SK-N-SH treated with all-trans-retinoic acid at 6 μM for 48 hours (cell line): ENCODE results near the gene ARHGAP22.

ENCODE experiments used
- ATAC-seq: fragments of 200-7000 bp; cut with Tn5 transposase; 3 replicates; pipeline ENCODE4 v1.9.1; 2020; ENCODE audit warnings: mild to moderate bottlenecking, moderate library complexity
- ARNTL ChIP-seq: fragments of 450-650 bp; formaldehyde crosslinking; IDR thresholded peaks from 2 replicates; pipeline ENCODE4 v1.5.0; 2020; ENCODE audit warnings: low read depth, mild to moderate bottlenecking, moderate library complexity, borderline replicate concordance
- BACH2 ChIP-seq: fragments of 250-450 bp; sonication (Bioruptor Pico); IDR thresholded peaks from 2 replicates; pipeline ENCODE4 v1.9.0; 2021; ENCODE audit warnings: mild to moderate bottlenecking, borderline replicate concordance
- CSDC2 ChIP-seq: fragments of 250-450 bp; sonication (Bioruptor Pico); IDR thresholded peaks from 2 replicates; pipeline ENCODE4 v1.5.0; 2020; ENCODE audit warnings: mild to moderate bottlenecking, moderate library complexity
- ESRRG ChIP-seq: fragments of 250-450 bp; sonication (Bioruptor Pico); IDR thresholded peaks from 2 replicates; pipeline ENCODE4 v1.6.1; 2021; ENCODE audit warnings: mild to moderate bottlenecking
- ISL1 ChIP-seq: fragments of 250-450 bp; sonication (Bioruptor Pico); IDR thresholded peaks from 2 replicates; pipeline ENCODE4 v2.1.2; 2022; ENCODE audit warnings: mild to moderate bottlenecking, moderate library complexity
- OSR1 ChIP-seq: fragments of 250-450 bp; sonication (Bioruptor Pico); IDR thresholded peaks from 2 replicates; pipeline ENCODE4 v1.8.0; 2022; ENCODE audit warnings: moderate library complexity, mild to moderate bottlenecking, inconsistent platforms
- RARB ChIP-seq: fragments of 250-450 bp; sonication (Bioruptor Pico); IDR thresholded peaks from 2 replicates; pipeline ENCODE4 v1.8.0; 2021; ENCODE audit warnings: mild to moderate bottlenecking, moderate library complexity
- SNAI2 ChIP-seq: fragments of 250-450 bp; sonication (Bioruptor Pico); IDR thresholded peaks from 2 replicates; pipeline ENCODE4 v1.5.0; 2020; ENCODE audit warnings: mild to moderate bottlenecking, moderate library complexity
- TCF4 ChIP-seq: fragments of 250-450 bp; sonication (Bioruptor Pico); IDR thresholded peaks from 2 replicates; pipeline ENCODE4 v1.8.0; 2021; ENCODE audit warnings: mild to moderate bottlenecking, moderate library complexity, borderline replicate concordance
- TOX ChIP-seq: fragments of 250-450 bp; sonication (Bioruptor Pico); IDR thresholded peaks from 2 replicates; pipeline ENCODE4 v1.8.0; 2021; ENCODE audit warnings: mild to moderate bottlenecking, moderate library complexity, borderline replicate concordance
- TSHZ2 ChIP-seq: fragments of 250-450 bp; sonication (Bioruptor Pico); IDR thresholded peaks from 2 replicates; pipeline ENCODE4 v1.5.0; 2020; ENCODE audit warnings: mild to moderate bottlenecking, moderate library complexity
- ZC3H10 ChIP-seq: fragments of 250-450 bp; sonication (Bioruptor Pico); IDR thresholded peaks from 2 replicates; pipeline ENCODE4 v1.5.1; 2021; ENCODE audit warnings: mild to moderate bottlenecking, moderate library complexity
- ZFP3 ChIP-seq: fragments of 250-450 bp; sonication (Bioruptor Pico); IDR thresholded peaks from 2 replicates; pipeline ENCODE4 v1.5.0; 2020; ENCODE audit warnings: mild to moderate bottlenecking, moderate library complexity
- ZFP30 ChIP-seq: fragments of 450-650 bp; formaldehyde crosslinking; IDR thresholded peaks from 2 replicates; pipeline ENCODE4 v1.5.0; 2022; ENCODE audit warnings: mild to moderate bottlenecking, moderate library complexity
- ZNF565 ChIP-seq: fragments of 450-650 bp; formaldehyde crosslinking; conservative IDR thresholded peaks from 2 replicates; pipeline ENCODE4 v1.5.0; 2020; ENCODE audit warnings: low read depth, mild to moderate bottlenecking, moderate library complexity
- ZNF70 ChIP-seq: fragments of 450-650 bp; formaldehyde crosslinking; IDR thresholded peaks from 2 replicates; pipeline ENCODE4 v1.5.0; 2020; ENCODE audit warnings: mild to moderate bottlenecking, moderate library complexity
- ZNF8 ChIP-seq: fragments of 450-650 bp; formaldehyde crosslinking; IDR thresholded peaks from 2 replicates; pipeline ENCODE4 v1.5.0; 2020; ENCODE audit warnings: mild to moderate bottlenecking, moderate library complexity
- TF ChIP-seq, protein P1 (sequence below): fragments of 250-450 bp; sonication (Bioruptor Pico); IDR thresholded peaks from 2 replicates; pipeline ENCODE4 v1.5.1; 2020; ENCODE audit warnings: low read depth, mild to moderate bottlenecking, moderate library complexity
- TF ChIP-seq, protein P2 (sequence below): fragments of 250-450 bp; sonication (Bioruptor Pico); IDR thresholded peaks from 2 replicates; pipeline ENCODE4 v1.5.1; 2021; ENCODE audit warnings: mild to moderate bottlenecking, moderate library complexity
- TF ChIP-seq, protein P3 (sequence below): fragments of 250-450 bp; sonication (Bioruptor Pico); IDR thresholded peaks from 2 replicates; pipeline ENCODE4 v1.8.0; 2021; ENCODE audit warnings: low read depth, mild to moderate bottlenecking, moderate library complexity, borderline replicate concordance

ARHGAP22 gene

GRCh38 chr10:48447356-48448215 lies 157.3 kb downstream of the ARHGAP22 start:
- TF ChIP-seq ZFP3 (CRISPR knock-in tag) = no peak
- no peak for TF ChIP-seq SNAI2 (CRISPR knock-in tag)
- no peak for TF ChIP-seq ISL1
- TF ChIP-seq ZNF8 (CRISPR knock-in tag) = no peak
- no peak for TF ChIP-seq TOX
- TF ChIP-seq, protein P1, sequence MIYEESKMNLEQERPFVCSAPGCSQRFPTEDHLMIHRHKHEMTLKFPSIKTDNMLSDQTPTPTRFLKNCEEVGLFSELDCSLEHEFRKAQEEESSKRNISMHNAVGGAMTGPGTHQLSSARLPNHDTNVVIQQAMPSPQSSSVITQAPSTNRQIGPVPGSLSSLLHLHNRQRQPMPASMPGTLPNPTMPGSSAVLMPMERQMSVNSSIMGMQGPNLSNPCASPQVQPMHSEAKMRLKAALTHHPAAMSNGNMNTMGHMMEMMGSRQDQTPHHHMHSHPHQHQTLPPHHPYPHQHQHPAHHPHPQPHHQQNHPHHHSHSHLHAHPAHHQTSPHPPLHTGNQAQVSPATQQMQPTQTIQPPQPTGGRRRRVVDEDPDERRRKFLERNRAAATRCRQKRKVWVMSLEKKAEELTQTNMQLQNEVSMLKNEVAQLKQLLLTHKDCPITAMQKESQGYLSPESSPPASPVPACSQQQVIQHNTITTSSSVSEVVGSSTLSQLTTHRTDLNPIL (CRISPR knock-in tag) = no peak
- TF ChIP-seq BACH2 (CRISPR knock-in tag) = no peak
- TF ChIP-seq ZFP30 = no peak
- no peak for TF ChIP-seq ZNF565 (CRISPR knock-in tag)
- TF ChIP-seq, protein P2, sequence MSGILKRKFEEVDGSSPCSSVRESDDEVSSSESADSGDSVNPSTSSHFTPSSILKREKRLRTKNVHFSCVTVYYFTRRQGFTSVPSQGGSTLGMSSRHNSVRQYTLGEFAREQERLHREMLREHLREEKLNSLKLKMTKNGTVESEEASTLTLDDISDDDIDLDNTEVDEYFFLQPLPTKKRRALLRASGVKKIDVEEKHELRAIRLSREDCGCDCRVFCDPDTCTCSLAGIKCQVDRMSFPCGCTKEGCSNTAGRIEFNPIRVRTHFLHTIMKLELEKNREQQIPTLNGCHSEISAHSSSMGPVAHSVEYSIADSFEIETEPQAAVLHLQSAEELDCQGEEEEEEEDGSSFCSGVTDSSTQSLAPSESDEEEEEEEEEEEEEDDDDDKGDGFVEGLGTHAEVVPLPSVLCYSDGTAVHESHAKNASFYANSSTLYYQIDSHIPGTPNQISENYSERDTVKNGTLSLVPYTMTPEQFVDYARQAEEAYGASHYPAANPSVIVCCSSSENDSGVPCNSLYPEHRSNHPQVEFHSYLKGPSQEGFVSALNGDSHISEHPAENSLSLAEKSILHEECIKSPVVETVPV (CRISPR knock-in tag) = no peak
- no peak for TF ChIP-seq ZNF70 (CRISPR knock-in tag)
- TF ChIP-seq TSHZ2 (CRISPR knock-in tag) = no peak
- TF ChIP-seq, all 23 proteins: peak for 0

GRCh38 chr10:48446785-48447184 lies 158.1 kb downstream of the ARHGAP22 start:
- no peak for ATAC-seq
- TF ChIP-seq ARNTL = no peak

More at GRCh38 chr10:48447356-48448215, 157.3 kb downstream of the ARHGAP22 start:
- no peak for ATAC-seq

- ATAC-seq = no peak
- no peak for TF ChIP-seq ZFP3 (CRISPR knock-in tag)
- TF ChIP-seq ZC3H10 (CRISPR knock-in tag) = no peak
- TF ChIP-seq TSHZ2 (CRISPR knock-in tag) = no peak
- no peak for TF ChIP-seq RARB (CRISPR knock-in tag)
- no peak for TF ChIP-seq ZNF565 (CRISPR knock-in tag)
- no peak for TF ChIP-seq OSR1 (CRISPR knock-in tag)
- no peak for TF ChIP-seq TCF4 (CRISPR knock-in tag)
- TF ChIP-seq ARNTL = no peak
- TF ChIP-seq, protein P3, sequence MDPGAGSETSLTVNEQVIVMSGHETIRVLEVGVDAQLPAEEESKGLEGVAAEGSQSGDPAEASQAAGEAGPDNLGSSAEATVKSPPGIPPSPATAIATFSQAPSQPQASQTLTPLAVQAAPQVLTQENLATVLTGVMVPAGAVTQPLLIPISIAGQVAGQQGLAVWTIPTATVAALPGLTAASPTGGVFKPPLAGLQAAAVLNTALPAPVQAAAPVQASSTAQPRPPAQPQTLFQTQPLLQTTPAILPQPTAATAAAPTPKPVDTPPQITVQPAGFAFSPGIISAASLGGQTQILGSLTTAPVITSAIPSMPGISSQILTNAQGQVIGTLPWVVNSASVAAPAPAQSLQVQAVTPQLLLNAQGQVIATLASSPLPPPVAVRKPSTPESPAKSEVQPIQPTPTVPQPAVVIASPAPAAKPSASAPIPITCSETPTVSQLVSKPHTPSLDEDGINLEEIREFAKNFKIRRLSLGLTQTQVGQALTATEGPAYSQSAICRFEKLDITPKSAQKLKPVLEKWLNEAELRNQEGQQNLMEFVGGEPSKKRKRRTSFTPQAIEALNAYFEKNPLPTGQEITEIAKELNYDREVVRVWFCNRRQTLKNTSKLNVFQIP (CRISPR knock-in tag) = no peak
- TF ChIP-seq, protein P1 (CRISPR knock-in tag) = no peak
- TF ChIP-seq ESRRG (CRISPR knock-in tag) = no peak
- TF ChIP-seq ISL1 = no peak
- no peak for TF ChIP-seq BACH2 (CRISPR knock-in tag)
- no peak for TF ChIP-seq CSDC2 (CRISPR knock-in tag)
- TF ChIP-seq SNAI2 (CRISPR knock-in tag) = no peak
- no peak for TF ChIP-seq ZFP30
- no peak for TF ChIP-seq ZNF70 (CRISPR knock-in tag)
- TF ChIP-seq, all 23 proteins: peak for 0
Measured at GRCh38 chr10:48445932-48446331, 158.9 kb downstream of the ARHGAP22 start.
